Measurements from ENCODE around the gene HSD17B1.

DNA sequence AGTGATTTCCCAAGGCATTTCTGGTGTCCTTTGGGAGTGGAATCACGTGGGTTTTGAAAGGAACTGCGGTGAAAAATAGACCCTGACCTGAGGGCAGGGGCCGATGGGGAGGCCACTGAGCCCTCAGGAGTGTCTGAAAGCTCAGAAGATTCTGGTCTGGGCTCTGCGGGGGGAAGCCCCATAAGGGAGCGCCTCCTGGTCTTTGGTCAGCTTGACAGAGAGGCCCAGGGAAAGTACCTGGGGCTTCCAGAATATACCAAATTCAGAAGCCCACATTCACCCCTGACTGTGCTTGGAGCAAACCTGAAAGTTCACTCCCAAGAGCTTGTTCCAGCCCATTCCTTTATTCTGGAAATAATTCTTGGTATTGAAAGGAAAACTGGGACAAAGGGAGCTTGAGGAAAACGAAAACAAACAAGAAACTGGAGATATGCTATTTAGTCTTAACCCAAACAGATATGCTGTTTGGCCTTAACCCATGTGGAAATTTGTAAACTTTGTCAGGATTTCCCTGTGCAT, 39.9 kb upstream of the HSD17B1 start:
- TF ChIP-seq, protein P1, sequence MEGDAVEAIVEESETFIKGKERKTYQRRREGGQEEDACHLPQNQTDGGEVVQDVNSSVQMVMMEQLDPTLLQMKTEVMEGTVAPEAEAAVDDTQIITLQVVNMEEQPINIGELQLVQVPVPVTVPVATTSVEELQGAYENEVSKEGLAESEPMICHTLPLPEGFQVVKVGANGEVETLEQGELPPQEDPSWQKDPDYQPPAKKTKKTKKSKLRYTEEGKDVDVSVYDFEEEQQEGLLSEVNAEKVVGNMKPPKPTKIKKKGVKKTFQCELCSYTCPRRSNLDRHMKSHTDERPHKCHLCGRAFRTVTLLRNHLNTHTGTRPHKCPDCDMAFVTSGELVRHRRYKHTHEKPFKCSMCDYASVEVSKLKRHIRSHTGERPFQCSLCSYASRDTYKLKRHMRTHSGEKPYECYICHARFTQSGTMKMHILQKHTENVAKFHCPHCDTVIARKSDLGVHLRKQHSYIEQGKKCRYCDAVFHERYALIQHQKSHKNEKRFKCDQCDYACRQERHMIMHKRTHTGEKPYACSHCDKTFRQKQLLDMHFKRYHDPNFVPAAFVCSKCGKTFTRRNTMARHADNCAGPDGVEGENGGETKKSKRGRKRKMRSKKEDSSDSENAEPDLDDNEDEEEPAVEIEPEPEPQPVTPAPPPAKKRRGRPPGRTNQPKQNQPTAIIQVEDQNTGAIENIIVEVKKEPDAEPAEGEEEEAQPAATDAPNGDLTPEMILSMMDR (conservative IDR thresholded peaks at IDR 0.05; ENCODE audit: low read length) = no peak
- TF ChIP-seq EZH2phosphoT487 (IDR thresholded peaks at IDR 0.05; ENCODE audit: borderline replicate concordance) = no peak
